CD4-positive, alpha-beta T cell treated with Interleukin-15 for 1 hour (primary cell): ENCODE data around the gene TTC6.
"Not testable (repeated sequence)": the region's sequence is repeated elsewhere in the genome, so short reads cannot be mapped to it uniquely, and the experiment has no call there.

Source experiments
- DNase-seq: peaks from one replicate; pipeline ENCODE4 v3.0.0-alpha.2; 2020

Gene TTC6

DNA sequence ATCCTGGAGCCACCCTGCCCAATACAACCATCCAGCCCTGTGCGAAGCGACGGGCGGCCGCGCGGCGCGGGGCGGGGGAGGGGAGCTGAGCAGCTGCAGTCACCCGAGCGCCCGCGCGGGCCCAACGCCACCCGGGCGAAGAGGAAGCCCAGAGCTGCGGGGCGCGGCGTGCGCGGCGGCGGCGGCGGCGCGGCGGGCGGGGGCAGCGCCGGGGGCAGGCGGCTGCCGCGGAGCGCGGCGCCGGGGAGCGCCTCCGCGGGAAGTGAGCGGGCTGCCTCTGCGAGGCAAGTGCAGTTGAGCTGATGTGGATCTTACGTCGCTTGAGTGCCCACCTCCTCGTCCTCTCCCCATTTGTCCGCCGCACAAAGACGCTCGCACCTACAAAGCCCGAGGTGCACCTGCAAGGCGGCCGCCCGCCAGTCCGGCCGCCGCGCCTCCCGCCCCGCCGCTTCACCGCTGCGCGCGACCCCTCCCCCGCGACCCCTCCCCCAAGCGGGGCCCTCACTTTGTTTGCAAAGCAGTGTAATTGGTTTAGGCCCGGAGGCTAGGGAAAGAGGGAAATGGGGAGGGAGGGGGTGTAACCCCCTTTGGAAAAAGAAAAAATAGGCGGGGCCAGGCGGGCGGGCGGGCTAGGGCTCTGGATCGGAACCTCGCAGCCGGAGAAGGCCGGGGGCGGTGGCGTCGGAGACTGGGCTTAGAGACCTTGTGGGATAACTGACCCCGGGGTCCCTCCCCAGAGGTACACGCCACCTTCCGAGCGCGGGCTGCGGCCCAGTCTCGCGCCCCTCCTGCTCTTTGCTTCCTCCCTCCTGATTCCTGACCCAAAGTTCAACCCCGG, at the start of gene TTC6, which contains the start of gene FOXA1:
TSS of gene TTC6 (plus strand) at position 659 of the 838 bp plus-strand sequence. CDS start 26,436 bp downstream, outside the sequence.
TSS of gene FOXA1 (minus strand) at position 279 of the 838 bp plus-strand sequence. CDS start at position 2, 277 bp downstream.
- DNase-seq = no peak

GRCh38 chr14:37546621-37547447, 48.6 kb upstream of the TTC6 start:
- DNase-seq = no peak

DNA sequence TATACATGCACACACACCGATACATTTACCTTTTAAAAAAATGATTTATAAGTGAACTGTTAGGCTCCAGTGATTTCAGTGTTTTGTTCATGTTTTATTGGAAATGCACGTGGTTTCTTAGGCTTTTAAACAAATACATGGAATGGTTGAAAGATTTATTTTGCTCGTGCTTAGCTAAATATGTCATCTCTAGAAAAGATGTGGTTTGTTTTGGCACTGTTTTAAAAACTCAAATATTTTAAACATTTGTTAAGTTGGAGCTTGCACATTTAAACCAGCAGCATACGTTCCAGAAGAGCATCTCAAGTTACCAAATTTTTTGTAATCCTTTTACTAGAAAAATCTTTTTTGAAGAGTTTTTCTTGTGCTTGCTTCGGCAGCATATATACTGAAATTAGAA, 44.9 kb upstream of the TTC6 start:
- no peak for DNase-seq

DNA sequence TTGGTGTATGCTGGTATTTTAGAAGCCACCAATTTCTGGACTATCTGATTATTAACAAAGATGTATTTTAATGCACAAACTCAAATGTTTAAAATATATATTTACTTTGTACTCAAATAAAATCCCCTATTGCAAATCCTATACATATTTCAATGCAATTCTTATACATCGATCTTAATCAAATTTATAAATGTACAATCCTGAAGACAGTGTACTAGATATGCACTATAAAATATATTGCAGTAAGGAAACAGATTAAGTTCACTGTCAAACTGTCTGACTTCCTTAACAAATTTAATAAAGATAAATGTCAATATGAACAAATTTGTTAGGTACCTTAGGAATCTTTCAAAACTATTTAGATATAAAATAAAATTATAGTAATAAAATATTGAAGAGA, 44.3 kb upstream of the TTC6 start:
- no peak for DNase-seq

DNA sequence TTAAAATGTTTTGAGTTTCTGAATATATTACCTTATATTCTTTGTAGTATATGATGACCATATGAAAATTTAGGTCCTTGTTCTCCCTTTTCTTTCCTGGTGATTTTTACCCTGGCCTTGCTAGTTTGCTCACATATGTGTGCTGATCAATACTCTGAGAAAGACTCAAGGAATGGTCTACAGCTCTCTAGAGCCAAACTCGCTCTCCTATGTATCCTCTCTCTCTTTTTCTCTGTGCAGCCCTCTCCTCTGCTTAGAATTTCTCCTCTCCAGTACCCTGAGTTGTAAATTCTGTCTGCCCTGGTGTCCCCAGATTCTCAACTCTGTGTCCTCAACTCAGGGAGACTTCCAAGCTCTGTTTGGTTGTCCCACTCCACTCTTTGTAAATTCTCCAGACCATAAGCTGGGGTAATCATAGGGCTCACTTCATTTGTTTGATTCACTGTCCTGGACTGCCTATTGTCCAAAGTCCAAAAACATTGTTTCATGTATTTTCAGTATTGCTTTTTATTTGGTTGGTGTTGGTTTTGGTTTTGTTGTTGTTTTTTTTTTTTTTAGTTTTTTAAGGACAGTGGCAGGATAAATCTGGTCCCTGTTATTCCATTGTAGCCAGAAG, 41.4 kb upstream of the TTC6 start:
- no peak for DNase-seq

DNA sequence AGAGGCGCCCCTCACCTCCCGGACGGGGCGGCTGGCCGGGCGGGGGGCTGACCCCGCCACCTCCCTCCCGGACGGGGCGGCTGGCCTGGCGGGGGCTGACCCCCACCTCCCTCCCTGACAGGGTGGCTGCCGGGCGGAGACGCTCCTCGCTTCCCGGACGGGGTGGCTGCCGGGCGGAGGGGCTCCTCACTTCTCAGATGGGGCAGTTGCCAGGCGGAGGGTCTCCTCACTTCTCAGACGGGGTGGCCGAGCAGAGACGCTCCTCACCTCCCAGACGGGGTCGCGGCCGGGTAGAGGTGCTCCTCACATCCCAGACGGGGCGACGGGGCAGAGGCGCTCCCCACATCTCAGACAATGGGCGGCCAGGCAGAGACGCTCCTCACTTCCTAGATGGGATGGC, 39.8 kb upstream of the TTC6 start:
- DNase-seq = not testable (repeated sequence)

DNA sequence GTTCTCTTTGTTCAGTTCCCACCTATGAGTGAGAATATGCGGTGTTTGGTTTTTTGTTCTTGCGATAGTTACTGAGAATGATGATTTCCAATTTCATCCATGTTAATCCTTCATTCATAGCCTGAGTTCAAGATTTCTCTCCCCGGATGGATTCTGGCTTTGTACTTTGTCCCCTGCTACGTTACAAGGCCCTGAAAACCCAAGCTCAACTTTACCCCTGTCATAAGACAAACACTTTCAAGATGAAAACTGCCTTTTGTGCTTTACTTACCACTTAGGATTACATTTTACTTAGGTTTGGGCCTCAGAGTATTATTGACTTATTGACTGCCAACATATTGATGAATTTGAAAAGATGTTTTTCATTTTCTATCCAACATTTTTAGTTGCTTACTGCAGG, 36.7 kb upstream of the TTC6 start:
- DNase-seq = no peak

DNA sequence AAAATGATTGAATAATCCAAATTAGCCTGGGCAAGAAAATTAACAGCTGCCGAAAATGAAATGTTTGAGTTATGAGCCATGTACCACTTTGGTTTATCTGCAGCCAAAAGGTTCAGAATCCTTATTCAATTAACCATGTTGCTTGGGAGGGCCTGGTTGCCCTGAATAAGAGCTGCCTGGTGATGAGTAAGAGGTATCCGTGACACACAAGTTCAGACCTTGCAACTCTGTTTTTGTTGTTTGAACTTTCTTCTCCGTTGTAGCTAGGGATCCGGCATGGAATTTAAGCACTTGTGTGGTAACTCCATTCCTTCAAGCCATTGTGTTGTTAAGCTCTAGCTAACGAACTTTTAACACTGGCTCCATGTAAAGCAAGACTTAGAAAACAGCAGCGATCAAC, 36.0 kb upstream of the TTC6 start:
- DNase-seq = no peak

DNA sequence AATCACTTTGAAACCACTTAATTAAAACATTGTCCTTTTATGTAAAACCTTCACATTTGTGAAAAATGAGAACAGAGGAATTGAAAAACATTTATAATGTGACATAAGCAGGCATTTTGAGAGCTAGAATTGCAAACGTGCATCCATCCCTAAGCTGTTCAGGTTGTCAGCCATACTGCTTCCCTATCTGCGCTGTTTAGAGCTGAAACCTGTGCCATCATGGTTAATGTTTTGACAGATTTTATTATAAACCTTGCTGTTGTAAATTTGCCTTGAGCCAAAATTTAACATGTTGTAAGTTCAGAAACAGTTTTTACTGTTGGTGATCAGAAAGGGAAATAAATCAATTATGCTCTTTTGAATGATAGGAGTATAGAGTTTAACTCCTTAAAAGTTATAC, 32.2 kb upstream of the TTC6 start:
- DNase-seq = no peak

DNA sequence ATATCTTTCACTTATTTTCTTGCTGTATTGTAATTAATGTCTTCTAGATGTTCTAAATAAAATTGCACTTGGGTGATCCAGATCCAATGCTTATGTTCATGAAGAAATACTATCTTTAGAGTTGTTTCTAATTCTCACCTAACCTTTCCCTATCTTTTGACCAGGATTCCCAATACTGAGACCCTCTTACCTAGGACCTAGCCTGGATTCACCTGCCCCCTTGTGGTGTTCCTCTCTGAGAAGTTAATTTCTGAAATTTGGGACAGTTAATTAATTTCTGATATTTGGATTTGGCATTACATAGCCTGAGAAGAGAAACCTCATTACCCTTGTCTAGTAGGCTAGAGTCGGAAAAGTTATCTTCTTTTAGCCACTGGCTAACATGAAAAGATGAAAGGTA, 29.9 kb upstream of the TTC6 start:
- no peak for DNase-seq

DNA sequence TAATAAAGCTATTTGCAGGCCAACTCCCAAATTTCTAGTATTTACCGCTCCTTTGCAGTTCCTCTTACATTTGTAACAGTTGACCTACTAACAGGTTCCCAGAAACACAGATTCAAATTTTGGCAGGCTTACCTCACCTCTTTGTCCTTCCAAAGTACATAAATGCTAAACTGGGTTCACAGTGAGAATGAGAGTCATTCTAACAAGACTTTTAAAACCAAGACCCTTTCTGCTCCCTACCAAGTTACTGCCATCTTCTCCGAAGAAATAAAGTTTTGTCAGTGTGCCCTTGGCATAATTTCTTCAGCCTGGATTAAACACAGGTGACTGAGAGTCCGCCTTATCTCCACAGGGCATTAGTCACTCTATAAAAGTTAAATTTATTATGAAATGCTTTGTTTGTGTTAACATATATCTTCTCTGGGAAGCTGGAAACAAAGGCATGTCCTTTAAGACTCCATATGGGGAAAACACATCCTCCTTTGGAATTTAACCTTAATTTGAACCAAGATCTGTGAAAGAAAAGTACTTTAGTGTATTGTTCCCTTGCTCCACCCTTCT, 28.5 kb upstream of the TTC6 start:
- no peak for DNase-seq

- DNase-seq = no peak
Measured at GRCh38 chr14:37569729-37570128, 25.7 kb upstream of the TTC6 start.

GRCh38 chr14:37571391-37571790, 24.0 kb upstream of the TTC6 start:
- no peak for DNase-seq

DNA sequence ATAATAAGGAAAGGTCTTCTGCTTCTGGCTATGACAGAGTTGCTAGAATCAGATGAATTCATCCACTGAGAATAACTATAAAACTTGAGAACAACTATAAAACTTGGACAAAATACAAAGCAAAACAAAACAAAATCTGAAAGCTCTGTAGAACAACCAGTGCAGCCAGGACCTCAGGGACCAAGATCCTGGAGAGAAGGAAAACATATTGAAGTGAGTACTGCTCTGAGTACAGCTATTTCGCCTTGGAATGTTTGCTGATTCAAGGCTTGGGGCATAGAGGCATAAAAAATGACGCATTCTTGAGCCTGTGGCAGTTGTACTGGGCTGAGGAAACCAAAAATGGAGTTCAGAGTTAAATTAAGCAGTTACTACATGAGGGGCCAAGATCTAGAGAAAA, 22.1 kb upstream of the TTC6 start:
- no peak for DNase-seq

- no peak for DNase-seq
Measured at GRCh38 chr14:37579274-37579673, 16.2 kb upstream of the TTC6 start.

GRCh38 chr14:37580146-37580545, 15.3 kb upstream of the TTC6 start:
- DNase-seq = no peak

- no peak for DNase-seq
Measured at GRCh38 chr14:37583358-37584210, 11.8 kb upstream of the TTC6 start.

DNA sequence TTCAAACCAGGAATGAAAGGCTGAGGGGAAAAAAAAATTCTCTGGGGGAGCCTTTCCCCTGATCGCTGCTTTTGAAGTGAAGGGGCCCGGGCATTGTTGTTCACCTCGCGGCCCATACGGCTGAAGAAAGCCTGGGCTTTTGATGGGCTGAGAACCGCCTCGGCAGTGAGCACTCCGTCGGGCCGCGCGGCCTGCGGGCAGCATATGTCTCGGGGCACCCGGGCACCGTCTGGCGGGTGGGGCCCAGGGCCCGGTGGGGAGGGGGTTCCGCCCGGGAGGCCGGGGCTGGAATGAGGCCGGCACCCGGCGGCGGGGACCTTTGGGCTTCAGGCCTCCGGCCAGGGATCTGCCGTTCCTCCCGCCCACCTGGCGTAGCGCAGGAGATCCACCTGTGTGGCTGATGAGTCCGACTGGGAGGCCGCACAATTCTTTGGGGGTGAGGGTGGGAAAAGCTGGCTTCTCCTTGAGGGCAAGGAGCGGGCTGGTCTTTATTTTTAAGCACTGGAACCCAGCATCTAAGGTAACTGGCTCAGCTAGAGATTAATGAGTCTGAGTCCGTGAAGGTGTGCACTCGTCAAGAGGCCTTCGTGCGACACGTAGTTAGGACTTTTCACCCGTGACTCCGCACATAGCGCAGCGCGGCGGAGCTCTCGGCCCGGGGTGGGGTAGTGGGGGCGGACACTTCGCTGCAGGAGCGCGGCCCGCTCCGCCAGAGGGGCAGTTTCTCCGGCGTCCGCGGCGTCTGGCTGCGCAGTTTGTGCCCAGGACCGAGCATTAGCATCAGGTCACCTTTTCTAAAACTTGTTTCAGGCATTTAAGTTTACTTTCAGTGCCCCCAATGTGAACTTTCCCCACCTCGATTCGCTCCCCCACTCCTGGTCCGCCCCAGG, 11.0 kb upstream of the TTC6 start:
- DNase-seq = no peak

- no peak for DNase-seq
Measured at GRCh38 chr14:37585101-37585511, 10.3 kb upstream of the TTC6 start.

DNA sequence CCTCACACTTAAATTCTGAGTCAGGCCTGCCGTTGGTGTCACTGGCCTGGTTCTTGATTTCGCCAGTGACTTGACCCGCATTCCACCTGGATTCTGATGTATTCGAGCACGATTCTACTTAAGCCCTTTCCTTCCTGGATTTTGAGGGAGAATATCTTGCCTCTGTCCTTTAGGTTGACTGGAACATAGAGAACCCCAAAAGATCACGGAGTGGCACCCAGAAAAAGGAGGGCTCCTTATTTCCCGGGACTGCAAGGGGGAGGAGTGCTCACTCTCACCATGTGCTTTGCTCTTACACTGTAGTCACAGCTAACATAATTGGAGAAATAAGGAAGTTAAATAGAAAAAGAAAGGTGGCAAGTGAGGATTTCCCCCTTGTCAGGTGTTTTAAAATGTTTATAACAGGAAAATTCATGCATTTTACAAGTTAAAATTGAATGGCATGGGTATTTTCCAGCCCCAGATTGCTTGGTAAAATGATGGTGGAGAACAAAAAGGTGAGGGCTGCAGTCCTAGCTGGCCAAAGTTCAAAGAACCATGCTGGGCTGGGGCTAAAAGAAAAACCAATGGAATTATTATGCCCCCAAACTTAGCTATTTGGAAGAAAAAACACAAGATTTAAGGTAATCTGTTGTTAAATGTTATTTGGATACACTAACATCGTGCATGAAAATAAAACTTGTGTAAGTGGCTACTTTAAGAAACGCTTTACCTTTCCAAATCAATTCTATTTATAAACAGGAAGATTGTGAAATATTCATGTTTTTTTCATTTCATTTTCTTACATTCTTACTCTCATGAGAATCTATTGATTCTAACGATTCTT, 9.2 kb upstream of the TTC6 start:
- no peak for DNase-seq
